HG02970 (cell line): Measurements from ENCODE around the gene ZNF419.
A peak's percentile ranks its signal among the peaks of the same experiment; 100 is the strongest.
"Not testable (repeated sequence)": the region's sequence is repeated elsewhere in the genome, so short reads cannot be mapped to it uniquely, and the experiment has no call there.

Experiments
- ATAC-seq: cut with Tn5 transposase; IDR thresholded peaks from one replicate; pipeline ENCODE4 v1.9.1; 2021; ENCODE audit warnings: mild to moderate bottlenecking, moderate library complexity, moderate number of reproducible peaks; ENCODE audit not compliant: unreplicated experiment, low FRiP score

ZNF419 gene

GRCh38 chr19:57487477-57488298 lies at the start of gene ZNF419:
Gene ZNF419, plus strand, starts transcription at chr19:57487750. Its CDS starts 201 bp downstream, at chr19:57487951.
- peak; percentile 88 for ATAC-seq

DNA sequence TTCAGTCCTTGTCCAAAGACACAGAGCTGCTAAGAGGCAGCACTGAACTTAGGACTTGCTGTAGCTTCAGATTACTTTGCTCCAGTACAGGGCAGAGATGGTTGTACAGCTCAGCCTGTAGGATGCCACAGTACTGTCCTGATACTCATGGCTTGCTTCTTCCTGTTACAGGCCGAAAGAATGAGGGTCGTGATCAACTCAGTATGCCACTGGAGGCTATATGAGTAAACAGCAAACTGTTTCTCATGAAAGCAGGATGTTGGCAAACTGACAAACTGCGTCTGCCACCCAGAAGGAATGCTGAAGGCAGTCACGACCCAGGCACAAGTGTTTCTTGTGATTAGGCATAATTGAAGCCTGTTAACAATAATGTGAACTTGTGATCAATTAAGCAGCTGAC lies 49.6 kb upstream of the ZNF419 start:
- ATAC-seq, result no peak

DNA sequence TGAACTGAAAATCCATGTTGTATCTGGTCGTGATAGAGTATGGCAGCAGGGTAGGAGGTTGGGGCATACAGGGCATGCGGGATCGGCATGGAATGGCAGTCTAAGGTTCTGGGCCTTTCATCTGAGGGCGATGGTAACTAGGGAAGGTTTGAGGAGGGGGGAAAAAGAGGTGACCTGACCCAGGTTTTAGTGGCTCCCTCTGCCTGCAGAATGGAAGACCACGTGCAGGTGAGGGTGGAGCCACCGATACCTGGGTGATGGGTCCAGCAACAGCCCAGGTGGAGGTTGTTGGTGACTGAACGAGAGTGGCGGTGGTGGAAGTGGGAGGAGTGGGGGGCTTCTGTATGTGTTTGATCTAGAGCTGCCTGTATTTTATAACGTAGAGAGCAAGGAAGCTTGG lies 48.6 kb upstream of the ZNF419 start:
- no peak for ATAC-seq

GRCh38 chr19:57441979-57442752 lies 45.4 kb upstream of the ZNF419 start:
- ATAC-seq, result no peak

DNA sequence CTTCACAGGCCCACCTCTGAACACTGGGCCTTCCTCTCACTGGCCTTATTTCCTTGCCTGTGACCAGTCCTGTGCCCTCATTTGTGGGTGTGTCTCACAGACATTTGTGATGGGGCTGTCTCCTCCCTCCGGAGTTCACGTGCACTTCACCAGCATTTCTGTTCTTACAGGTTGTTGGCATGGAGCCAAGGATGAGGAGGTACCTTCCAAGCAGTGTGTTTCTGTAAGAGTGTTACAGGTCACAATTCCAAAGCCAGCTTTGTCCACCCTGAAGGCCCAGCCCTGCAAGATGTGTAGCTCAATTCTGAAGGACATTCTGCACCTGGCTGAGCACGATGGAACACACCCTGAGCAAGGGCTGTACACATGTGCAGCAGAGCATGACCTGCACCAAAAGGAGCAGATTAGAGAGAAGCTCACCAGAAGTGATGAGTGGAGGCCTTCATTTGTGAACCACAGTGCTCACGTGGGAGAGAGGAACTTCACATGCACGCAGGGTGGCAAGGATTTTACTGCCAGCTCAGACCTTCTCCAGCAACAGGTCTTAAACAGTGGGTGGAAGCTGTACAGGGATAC lies 44.3 kb upstream of the ZNF419 start:
- ATAC-seq, result no peak

DNA sequence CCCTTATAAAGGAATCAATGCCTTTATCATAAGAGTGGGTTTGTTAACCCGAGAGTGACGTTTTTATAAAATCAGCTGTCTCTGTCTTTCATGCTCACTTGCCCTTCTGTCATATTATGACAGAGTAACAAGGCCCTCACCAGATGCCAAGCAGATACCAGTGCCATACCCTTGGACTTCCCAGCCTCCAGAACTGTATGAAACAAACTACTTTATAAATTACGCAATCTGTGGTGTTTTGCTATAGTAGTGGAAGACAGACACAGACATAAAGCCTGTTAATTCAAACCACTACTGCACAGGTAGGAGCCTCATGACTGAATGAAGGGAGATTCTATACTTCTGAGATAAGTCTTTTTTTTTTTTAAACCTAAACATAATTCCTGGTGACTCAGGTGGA lies 35.2 kb upstream of the ZNF419 start:
- no peak for ATAC-seq

GRCh38 chr19:57465680-57466381 lies 21.7 kb upstream of the ZNF419 start:
- ATAC-seq, result no peak

- no peak for ATAC-seq
Observed at GRCh38 chr19:57466489-57466888, 21.1 kb upstream of the ZNF419 start.

GRCh38 chr19:57473646-57474045 lies 13.9 kb upstream of the ZNF419 start:
- ATAC-seq, result no peak

- peak; percentile 81 for ATAC-seq
Observed at GRCh38 chr19:57477191-57478008, 10.2 kb upstream of the ZNF419 start, which contains the start of gene ZNF772. Gene ZNF772, minus strand, starts transcription at chr19:57477566. Its CDS starts 257 bp downstream, at chr19:57477309.

DNA sequence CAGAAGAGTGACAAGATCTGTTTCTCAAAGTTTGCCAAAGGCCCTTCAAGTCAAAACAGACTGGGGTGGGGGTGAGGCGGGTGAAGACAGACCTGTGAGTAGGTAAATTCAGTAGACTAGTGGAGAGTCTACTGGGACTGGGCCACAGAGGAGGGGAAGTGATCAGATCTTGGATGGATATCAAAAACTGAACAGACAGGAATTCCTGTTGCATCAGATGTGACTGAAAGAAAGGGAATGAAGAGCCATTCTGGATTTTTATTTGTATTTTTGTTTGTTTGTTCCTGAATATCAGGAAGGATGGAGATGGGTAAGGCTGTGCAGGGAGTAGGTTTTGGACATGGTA lies 722 bp downstream of the ZNF419 start:
- not testable (repeated sequence) for ATAC-seq

GRCh38 chr19:57499332-57499679 lies 11.8 kb downstream of the ZNF419 start:
- ATAC-seq, result not testable (repeated sequence)

GRCh38 chr19:57499680-57500395 lies 12.3 kb downstream of the ZNF419 start, which contains the start of gene ZNF773:
Gene ZNF773, plus strand, starts transcription at chr19:57499938. Its CDS starts 143 bp downstream, at chr19:57500081.
- peak; percentile 91 for ATAC-seq

DNA sequence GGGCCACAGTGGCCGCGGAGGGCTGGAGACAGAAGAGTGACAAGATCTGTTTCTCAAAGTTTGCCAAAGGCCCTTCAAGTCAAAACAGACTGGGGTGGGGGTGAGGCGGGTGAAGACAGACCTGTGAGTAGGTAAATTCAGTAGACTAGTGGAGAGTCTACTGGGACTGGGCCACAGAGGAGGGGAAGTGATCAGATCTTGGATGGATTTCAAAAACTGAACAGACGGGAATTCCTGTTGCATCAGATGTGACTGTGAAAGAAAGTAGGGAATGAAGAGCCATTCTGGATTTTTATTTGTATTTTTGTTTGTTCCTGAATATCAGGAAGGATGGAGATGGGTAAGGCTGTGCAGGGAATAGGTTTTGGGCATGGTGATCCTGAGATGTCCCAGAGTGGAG lies 12.8 kb downstream of the ZNF419 start:
- ATAC-seq, result peak; percentile 17

DNA sequence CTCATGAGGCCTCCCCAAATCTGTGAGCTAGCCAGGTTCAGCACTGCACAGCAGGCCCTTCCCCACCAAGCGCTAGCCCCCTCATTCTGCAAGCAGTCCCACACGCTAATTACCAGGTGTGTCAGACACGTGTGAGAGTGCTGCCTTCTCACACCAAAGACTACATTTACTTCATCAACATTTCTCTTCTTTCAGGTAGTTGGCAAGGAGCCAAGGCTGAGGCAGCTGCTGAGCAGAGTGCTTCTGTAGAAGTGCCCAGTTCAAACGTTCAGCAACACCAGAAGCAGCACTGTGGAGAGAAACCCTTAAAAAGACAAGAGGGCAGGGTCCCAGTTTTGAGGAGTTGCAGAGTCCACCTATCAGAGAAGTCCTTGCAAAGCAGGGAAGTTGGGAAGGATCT lies 18.6 kb downstream of the ZNF419 start:
- ATAC-seq, result no peak

- no peak for ATAC-seq
Observed at GRCh38 chr19:57511484-57511883, 23.9 kb downstream of the ZNF419 start.

- ATAC-seq, result no peak
Observed at GRCh38 chr19:57512845-57513244, 25.3 kb downstream of the ZNF419 start.

- ATAC-seq, result no peak
Observed at GRCh38 chr19:57515255-57515654, 27.7 kb downstream of the ZNF419 start.

GRCh38 chr19:57518021-57518420 lies 30.5 kb downstream of the ZNF419 start:
- ATAC-seq, result not testable (repeated sequence)
